ENCODE results near the gene MANEAL. TPM values are rescaled to one million over a fixed set of nuclear protein-coding genes. Genes with fewer than 3 reads are reported as not detected.

The MANEAL gene
- total and polyA plus RNA-seq, 7 donors, result 0.60 to 5.2 (median 1.4) TPM

DNA sequence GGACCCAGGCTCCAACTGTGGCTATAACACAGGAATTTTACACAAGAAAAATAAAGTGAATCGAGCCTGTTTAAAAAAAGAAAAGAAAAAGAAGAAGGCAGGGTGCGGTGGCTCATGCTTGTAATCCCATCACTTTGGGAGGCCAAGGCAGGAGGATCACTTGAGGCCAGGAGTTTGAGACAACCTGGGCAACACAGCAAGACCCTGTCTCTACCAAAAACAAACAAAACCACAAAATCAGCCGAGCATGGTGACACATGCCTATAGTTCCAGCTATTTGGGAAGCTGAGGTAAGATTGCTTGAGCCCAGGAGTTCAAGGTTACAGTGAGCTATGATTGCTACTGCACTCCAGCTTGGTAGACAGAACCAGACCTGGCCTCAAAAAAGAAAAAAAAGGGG, 48.0 kb downstream of the MANEAL start:
- Histone ChIP-seq H3K4me3 (no peak overlapping the region), H3K36me3 (peaks cover 0 to 33% (median 21%) of the 10 kb centered on the region in 4 donors), H3K4me1 (peaks cover 0 to 5% (median 2%) of the 10 kb centered on the region in 4 donors), H3K27ac (no peak overlapping the region), H3K27me3 (no peaks in the 10 kb centered on the region), H3K9me3 (no peaks in the 10 kb centered on the region)
- TF ChIP-seq POLR2A (IDR thresholded peaks at IDR 0.05) (no peak), POLR2AphosphoS5 (IDR thresholded peaks at IDR 0.05) (no peak), EP300 (IDR thresholded peaks at IDR 0.05) (no peak)
- TF ChIP-seq, protein P1, sequence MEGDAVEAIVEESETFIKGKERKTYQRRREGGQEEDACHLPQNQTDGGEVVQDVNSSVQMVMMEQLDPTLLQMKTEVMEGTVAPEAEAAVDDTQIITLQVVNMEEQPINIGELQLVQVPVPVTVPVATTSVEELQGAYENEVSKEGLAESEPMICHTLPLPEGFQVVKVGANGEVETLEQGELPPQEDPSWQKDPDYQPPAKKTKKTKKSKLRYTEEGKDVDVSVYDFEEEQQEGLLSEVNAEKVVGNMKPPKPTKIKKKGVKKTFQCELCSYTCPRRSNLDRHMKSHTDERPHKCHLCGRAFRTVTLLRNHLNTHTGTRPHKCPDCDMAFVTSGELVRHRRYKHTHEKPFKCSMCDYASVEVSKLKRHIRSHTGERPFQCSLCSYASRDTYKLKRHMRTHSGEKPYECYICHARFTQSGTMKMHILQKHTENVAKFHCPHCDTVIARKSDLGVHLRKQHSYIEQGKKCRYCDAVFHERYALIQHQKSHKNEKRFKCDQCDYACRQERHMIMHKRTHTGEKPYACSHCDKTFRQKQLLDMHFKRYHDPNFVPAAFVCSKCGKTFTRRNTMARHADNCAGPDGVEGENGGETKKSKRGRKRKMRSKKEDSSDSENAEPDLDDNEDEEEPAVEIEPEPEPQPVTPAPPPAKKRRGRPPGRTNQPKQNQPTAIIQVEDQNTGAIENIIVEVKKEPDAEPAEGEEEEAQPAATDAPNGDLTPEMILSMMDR (IDR thresholded peaks at IDR 0.05), result no peak
- DNase-seq, result no peak
- intact Hi-C loops (cut with DNase I), result no loop called here
- 92 to 95% methylated on average over 3 of the region's 3 CpGs for WGBS, 2 donors

DNA sequence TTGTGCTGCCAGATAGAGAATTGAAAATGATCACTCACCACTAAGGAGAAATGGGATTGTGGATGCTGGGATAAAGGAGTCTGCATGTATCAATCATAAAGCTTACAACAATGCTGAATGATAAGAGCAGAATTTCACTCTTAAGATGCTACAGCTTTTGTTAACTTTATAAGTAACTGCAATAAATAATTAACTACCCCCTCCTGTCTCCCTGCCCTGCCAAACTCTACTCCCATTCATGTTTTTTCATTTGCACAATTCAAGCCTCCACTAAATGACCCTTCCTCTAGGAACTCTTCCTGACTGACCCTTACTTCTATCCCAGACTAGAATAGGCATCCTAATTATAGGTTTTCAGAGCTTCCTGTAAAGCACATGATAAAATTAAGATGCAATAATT, 50.9 kb downstream of the MANEAL start:
- TF ChIP-seq POLR2A (IDR thresholded peaks at IDR 0.05) (no peak), EP300 (IDR thresholded peaks at IDR 0.05) (no peak), POLR2AphosphoS5 (IDR thresholded peaks at IDR 0.05) (no peak)
- TF ChIP-seq, protein P1 (IDR thresholded peaks at IDR 0.05), result no peak
- Histone ChIP-seq H3K9me3 (no peaks in the 10 kb centered on the region), H3K4me3 (no peak overlapping the region), H3K27ac (no peak overlapping the region), H3K27me3 (no peaks in the 10 kb centered on the region), H3K4me1 (peaks cover 0 to 12% (median 3%) of the 10 kb centered on the region in 4 donors), H3K36me3 (peaks cover 0 to 6% (median 2%) of the 10 kb centered on the region in 4 donors)
- intact Hi-C loops (cut with DNase I), result no loop called here
- no peak for DNase-seq

DNA sequence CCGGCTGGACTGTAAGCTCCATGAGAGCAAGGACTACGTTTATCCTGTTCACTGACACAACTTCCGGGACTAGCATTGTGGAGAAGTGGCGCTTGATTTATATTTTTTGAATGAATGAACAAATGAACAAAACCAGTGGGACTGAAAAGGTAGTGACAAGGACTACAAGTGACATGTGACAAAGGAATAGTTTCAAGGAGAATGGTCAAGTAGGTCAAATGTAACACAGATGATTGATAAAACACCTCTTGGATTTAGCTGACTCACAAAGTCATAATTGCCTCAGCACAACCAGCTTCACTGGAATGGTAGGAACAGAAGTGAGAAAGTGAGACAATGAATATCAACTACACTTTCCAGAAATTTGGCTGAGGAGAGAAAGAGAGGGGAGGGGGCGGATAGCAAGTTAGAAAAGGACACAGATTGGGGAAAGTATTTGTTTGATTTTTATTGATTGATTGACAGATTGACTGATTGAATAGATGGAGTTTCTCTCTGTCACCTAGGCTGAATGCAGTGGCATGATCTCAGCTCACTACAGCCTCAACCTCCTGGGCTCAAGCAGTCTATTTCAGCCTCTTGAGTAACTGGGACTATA, 51.5 kb downstream of the MANEAL start:
- TF ChIP-seq, protein P1 (IDR thresholded peaks at IDR 0.05), result no peak
- TF ChIP-seq EP300 (IDR thresholded peaks at IDR 0.05), result no peak
- no peak for TF ChIP-seq POLR2A (IDR thresholded peaks at IDR 0.05)
- no peak for TF ChIP-seq POLR2AphosphoS5 (IDR thresholded peaks at IDR 0.05)
- peaks cover 0 to under 1% (median 0%) of the 10 kb centered on the region in 4 donors for H3K36me3 ChIP-seq
- peaks cover 0 to 13% (median 3%) of the 10 kb centered on the region in 4 donors for H3K4me1 ChIP-seq
- H3K9me3 ChIP-seq, result no peaks in the 10 kb centered on the region
- no peak overlapping the region for H3K4me3 ChIP-seq
- DNase-seq, result no peak
- no peak overlapping the region for H3K27ac ChIP-seq
- H3K27me3 ChIP-seq, result no peaks in the 10 kb centered on the region
- WGBS, 2 donors, result 86 to 91% methylated on average over 5 of the region's 5 CpGs
- intact Hi-C loops (cut with DNase I), result no loop called here

DNA sequence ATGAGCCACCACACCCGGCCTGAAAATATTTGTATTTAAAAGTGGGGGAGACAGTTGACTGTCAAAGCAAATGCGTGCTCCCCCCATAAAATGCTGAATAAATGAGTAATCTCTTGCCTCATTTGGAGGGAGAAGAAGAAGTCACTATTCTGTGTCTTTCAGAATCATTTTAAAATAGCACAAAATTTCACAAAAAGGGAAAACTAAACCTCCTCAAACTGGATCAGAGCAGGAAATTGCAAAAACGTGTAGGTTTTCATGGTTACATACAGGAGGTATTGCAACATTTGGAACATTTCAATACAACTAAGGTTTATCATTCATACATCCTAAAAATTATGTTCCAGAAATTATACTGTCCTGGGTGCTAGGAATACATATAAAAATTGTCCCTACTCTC, 52.1 kb downstream of the MANEAL start:
- Histone ChIP-seq H3K27ac (no peak overlapping the region), H3K27me3 (no peaks in the 10 kb centered on the region), H3K36me3 (no peaks in the 10 kb centered on the region), H3K4me1 (peaks cover 0 to 19% (median 6%) of the 10 kb centered on the region in 4 donors), H3K4me3 (no peak overlapping the region), H3K9me3 (no peaks in the 10 kb centered on the region)
- intact Hi-C loops (cut with DNase I), result no loop called here
- DNase-seq, result no peak
- TF ChIP-seq, protein P1 (IDR thresholded peaks at IDR 0.05), result no peak
- TF ChIP-seq EP300 (IDR thresholded peaks at IDR 0.05) (no peak), POLR2A (IDR thresholded peaks at IDR 0.05) (no peak), POLR2AphosphoS5 (IDR thresholded peaks at IDR 0.05) (no peak)
- WGBS, 2 donors, result 66% methylated on average over 3 of the region's 3 CpGs

All from sigmoid colon (tissue), 7 donors.